Activated CD8-positive, alpha-beta memory T cell treated with anti-CD3 and anti-CD28 coated beads, Interleukin-2, amount 50 U/mL, for 24 hours (primary cell): ENCODE data around the gene CRHR2.

Experiments used
- DNase-seq: peaks from one replicate; pipeline ENCODE4 v3.0.0-alpha.2; 2020; ENCODE audit errors: extremely low read depth

The CRHR2 gene

DNA sequence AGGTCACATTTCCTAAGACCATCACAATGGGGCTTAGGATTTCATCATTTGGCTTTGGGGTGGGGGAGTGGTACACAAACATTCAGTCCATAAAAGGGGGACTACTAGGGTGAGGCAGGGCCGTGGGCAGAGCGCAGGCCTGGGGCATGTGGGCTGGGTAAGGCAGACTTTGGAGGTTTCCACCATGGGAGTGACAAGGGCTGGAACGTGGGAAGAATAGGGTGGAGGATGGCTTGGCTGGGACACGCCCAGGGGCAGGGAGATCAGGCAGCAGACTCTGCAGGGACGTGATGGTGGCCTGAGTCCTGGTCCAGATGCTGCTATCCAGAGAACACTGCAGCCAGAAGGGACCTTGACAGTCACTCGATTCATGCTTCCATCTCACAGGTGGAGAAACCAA is 24.7 kb upstream of the CRHR2 start:
- no peak for DNase-seq

DNA sequence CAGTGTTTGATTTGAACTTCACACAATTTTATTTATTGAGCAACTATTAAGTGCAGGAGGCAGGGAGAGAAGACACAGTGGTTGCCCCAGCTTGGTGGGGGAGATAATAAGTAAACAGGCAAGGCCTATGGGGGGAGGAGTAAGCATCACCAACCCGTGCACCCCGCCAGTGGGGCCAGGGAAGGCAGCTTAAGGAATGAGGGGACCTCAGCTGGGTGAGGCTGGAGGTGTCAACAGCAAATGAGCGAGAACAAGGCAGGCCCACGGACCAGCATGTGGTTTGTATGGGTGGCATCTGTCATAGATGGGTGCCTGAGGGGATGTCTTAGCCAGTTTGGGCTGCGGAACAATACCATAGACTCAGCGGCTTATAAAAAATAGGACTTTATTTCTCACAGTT is 24.1 kb upstream of the CRHR2 start:
- DNase-seq = no peak

DNA sequence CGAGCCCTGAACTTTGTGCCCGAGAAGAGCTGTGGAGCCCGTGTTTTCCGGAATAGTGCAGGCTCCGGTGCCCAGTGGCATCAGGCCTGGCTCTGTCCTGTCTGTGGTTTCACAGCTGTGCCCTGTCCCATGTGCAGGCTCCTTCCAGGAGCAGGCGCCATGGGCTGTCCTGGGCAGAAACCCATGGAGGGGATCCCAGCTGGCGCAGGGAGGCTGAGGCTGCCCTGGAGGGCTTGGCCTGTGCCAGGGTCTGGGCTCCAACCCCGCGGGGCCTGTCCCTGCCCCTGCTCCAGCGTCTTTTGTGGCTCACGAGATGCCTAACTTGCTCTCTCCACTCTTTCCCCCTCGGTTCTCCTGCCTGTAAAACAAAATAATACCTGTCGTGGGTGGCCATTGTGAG is 23.3 kb upstream of the CRHR2 start:
- no peak for DNase-seq

DNA sequence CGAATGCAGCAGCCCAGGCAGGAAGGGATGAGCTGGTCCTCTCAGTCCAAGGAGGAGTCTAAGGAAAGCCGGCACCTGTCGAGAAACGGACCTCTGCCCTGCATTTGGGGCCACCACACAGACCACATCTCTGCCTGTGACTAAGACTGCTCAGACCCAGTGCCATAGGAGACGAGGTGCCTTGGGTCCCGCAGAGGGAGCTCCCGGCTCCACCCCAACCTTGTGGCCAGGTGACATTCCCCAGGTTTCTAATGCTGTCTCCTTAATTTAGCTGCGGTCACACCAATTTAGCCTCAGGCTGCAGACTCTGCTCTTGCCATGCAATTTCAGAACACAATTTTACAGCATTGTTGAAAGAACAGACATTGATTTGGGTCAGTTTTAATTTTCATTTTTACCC is 22.8 kb upstream of the CRHR2 start:
- no peak for DNase-seq

DNA sequence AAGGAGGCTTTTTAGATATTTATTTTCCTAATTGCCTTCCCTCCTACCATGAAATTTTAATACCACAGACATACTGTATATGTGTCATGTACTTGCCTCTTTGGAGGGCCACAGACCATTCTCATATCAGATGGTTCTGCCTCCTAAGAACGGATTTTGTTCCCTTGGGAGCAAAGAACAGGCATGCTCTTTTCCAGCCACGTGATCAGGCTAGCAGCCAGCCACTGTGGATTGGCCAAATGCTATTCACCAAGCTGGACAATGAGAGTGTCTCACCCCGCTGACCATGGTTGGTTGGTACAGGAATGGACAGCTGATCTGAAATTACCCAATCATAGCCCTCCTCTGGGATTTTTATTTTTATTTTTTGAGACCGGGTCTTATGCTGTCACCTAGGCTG is 21.5 kb upstream of the CRHR2 start:
- DNase-seq = no peak

DNA sequence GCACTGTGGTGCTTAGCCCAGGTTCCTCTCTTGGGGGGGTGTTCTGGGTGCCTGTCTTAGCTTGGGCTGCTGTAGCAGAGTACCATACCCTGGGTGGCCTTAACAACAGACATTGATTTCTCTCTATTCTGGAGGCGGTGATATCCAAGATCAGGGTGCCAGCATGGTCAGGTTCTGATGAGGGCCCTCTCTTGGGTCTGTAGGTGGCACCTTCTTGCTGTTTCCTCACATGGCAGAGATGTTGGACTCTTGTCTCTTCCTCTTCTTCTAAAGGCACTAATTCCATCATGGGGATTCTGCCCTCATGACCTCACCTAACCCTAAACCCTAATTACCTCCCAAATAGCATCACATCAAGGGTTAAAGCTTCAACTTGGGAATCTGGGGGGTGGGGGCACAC is 19.9 kb upstream of the CRHR2 start:
- DNase-seq = no peak

DNA sequence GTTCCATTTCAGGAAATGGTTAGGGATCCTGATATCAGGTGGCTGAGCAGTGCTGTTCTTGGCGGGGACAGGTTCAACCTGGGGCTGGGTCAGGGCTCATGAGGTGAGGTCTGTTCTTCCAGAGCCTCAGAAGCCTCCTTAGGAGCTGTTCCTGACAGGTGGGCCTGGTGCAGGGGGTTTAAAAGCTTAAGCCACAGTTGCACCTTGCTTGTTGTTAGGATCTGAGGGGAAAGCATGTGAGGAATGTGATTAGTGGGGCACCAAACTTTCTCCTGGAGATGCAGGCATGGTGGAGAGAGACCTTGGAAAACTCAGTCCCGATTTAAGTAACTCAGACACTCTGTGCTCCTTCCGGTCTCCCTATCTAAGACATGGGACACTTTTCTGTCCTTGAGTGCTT is 18.7 kb upstream of the CRHR2 start:
- no peak for DNase-seq

DNA sequence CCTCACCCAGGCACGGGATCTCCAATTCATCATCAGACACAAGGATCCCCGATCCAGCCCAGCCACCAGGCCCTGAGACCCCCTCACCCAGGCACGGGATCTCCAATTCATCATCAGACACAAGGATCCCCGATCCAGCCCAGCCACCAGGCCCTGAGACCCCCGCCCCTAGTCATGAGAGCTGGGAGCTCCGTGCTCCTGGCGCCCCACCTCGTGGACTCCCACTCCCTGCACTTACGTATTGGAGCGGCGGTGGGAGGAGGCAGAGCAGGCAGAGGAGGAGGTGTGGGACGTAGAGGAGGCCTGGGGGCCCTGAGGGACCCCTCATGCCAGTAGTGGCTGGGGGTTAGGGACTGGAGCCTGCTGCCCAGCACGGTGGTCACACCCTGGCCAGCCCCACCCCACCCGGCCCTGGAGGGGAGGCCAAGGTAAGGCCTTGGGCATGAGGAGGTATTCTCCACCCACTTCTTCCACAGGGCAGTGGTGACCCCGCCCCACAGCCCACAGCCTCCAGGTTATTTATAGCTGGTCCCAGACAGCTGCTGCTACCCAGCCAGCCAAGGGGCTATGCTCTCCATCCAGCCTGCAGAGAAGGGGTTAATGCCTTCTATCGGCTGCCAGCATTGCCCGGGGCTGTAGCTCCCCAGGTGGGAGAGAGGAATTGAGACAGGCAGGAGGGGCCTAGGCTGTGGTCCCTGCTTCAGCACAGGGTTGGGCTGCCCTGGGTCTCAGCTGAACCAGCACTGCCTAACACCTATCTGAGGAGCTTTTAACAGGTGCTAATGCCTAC is 17.6 kb upstream of the CRHR2 start:
- no peak for DNase-seq

DNA sequence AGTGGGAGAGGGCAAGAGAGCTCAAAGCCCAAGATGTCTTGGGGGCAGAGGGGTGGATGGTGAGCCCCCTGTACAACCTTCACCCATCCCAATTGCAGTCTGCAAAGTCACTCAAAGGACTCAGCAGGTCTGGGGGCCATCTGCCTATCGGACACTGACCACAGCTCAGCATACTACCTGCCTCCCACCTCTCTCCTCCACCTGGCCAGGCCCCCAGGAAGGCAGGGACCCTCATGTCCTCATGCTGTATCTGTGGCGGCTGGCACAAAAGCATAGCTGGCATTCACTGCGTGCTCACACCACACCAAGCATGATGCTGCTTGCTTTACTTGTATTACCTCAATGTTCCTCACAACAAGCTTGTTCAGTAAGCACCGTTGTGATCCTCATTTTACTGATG is 16.2 kb upstream of the CRHR2 start:
- DNase-seq = no peak

DNA sequence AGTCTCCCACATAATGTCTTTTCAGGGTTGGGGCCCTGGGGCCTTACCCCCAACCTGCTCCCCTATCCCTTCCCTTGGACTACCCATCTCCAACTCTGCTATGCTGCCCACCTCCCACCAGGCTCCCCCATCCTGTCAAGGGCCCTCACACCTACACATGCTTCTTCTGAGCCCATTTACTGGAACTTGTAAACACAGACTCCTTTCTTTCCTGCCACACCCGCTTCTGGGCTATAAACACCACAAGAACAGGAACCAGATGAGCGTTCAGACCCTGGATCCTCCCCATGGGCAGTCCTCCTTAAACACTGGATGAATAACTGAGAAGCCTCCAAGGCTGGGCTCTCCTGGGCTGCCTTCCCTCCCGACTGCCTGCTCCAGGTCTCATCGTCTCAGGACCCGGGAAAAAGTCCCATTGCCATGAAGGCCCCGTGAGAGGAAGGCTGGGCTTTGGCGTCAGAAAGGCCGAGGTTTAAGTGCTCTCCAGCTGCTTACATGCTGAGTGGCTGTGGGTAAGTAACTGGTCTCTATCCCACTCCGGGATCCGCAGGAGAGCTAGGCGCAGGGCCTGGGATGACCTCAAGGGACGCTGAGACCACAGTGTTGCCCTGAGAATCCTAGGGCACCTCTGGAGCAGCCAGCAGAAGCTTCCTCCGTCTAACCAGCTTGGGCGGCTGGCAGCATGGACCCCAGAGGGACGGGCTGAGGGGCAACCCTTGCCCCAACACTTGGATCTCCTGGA is 15.6 kb upstream of the CRHR2 start:
- DNase-seq = no peak

DNA sequence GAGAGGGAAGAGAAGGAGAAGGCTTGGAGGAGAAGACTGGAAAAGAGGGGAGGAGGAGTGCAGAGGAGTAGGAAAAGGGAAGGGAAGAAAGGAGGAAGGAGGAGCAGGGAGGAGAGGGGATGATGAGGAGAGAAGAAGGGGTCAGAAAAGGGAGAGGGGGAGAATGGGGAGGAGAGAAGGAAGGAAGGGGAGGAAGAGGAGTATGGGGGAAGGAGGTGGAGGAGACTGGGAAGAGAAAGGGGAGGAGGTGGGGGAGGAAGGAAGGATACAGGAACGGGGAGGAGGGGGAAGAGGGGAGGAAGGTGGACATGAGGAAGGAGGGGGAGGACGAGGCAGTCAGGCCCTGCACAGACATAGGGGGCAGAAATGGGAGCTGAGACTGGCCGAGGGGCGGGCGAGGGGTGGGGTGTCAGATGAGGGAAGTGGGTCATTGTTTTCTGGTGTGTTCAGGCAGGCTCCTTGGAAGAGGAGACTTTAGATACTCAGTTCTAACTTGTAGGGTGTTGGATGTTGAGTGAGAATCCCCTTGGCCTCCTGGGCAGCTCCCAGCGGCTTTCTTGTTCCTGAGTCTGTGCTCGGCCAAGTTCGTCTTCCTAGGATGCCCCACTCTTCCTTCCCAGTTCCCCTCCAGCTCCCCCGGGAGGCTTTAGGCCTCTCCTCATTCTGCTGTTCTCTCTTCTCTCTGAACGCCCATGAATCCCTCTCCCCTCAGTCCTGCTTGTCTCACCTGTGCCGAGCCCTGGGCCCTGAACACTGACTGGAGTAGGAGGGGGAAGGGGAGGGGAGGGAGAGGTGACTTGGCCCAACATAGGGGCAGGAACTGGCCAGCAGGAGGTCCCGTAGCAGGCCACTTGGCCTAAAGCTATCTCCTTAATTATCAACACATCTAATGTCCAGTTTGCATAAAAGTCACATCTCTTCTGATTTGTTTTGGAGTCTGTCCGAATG is 12.8 kb upstream of the CRHR2 start:
- DNase-seq = no peak

DNA sequence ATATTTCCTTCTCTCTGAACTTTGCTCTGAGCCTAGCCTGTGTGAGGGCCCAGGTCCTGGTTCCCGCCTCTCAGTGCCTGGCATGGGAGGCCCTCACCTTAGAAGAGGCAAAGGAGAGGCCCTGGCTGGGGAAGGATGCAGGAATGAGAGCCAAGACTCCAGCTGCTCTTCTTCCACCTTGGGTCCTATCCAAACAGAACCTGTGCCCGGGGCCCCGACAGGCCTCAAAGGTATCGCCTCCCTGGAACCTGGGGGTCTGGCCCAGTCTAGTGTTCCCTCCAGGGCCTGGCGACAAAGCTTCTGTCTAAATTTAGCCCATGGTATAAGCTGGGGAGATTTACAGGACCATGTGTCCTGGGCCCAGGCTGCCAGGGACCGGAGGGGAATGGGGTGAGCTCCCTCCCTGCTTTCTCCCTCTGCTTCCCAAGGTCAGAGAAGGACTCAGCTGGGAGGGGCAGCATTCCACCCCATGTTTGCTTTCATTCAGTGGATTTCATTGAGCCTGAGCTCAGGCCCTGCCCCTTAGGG is 12.0 kb upstream of the CRHR2 start:
- DNase-seq = no peak

DNA sequence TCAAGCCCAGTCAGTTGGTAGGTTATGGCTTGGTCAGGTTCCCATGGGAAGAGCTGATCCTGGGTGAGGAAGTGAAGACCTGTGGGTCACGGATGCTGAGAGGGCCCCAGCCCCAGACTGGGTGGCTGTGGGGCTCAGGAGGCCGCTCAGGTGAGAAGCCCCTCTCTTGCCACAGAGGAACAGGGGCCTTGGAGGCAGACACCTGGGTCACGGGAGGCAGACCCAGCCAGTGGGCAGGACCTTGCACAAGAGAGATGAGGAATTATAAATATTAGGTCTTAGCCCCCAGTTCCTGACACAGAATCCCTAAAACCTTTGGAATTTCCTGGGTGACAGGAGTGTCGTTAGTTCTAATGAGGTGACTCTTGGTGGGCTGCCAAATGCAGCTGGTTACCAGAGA is 10.6 kb upstream of the CRHR2 start:
- DNase-seq = no peak

DNA sequence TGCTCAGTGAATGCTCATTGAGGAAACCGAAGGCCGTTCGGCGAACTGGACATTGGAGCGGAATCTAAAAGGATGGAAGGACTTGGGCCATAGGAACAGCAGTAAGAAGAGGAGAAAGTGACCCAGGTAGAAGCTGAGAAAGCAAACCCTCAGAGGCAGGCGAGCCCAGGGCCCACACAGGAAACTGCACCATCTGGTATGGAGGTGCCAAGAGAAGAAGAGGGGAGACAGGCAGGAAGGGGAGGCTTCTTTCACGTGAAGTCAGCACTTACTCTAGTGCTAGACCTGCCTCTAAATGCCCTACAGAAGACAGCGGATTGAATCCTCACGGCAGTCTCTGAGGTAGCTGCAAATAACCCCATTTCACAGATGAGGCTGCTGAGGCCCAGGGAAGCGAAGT is 10.2 kb upstream of the CRHR2 start:
- no peak for DNase-seq

DNA sequence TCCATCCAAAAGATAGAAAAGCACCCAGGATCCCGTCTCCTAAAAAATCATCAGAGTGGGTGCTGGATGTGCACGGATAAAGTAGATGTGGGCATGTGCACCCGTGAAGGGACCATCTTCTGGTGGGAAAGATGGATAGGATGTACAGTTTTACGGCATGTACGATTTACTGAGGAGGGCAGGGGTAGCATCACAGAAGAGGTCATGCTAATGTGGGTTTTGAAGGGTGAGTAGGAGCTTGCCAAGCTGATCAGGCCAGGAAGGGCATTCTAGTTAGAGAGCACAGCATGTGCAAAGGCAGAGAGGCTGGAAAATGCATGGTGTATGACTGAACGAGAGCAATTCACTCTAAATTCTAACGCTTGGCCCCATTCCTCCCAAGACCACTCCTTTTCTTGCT is 7.8 kb upstream of the CRHR2 start:
- no peak for DNase-seq

DNA sequence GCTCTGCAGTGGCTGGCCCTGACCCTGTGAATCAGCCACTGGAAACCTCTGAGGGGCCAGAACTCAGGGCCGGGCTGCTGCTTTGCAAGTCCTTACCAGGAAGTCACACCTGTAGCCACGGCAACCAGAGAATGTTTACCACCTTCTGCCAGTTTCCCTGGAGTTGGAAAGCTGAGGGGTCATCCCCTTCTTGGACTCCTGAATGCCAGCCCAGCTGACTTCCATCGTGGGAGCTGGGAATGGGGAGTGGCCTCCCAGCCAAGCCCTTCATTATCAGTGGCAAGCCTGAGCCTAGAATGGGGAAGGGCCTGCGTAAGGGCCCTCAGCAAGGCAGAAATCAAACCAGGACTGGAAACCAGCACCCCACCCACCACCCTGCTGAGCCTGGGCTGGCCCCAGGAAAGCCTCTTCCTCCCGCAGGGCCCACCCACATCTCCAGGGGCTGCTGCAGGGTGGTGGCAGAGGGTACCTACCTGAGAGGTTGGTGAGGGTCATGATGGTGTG is 6.5 kb upstream of the CRHR2 start:
- DNase-seq = no peak

DNA sequence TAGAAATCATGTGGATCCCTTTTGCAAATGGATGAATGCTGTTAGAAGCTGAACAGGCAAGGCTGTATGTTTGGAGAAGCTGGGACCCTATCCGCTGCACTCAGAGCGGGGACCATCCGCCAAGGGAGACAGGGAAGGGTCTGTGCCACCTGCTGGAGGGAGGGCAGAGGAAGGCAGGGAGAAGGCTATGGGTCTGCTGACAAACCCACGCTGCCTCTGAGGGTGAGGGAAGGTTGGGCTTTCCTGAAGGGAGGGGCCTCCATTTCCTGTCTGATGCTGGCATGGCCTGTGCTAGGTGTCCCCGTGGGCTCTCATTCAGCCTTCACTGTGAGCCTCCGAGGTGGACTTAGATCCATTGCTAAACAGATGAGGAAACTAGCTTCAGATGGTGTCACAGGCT is 5.3 kb upstream of the CRHR2 start:
- DNase-seq = no peak

DNA sequence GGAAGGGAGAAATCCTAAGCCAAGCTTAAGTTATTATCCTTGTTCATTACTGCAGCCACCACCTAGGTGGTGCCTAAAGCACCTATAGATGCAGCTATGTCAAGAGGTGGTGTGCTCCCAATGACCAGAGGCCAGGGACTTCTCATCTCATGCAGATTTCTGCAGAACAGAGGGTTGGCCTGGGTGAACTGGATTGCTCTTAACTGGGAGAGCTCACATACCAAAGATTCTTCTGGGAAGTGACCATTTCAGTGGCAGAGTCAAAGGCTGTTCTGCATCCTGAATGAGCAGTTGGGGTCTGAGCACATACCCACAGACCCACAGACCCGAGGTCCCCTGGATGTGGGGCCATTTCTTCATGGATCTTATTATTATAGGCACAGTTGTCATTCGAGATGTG is 2.1 kb upstream of the CRHR2 start:
- DNase-seq = no peak

DNA sequence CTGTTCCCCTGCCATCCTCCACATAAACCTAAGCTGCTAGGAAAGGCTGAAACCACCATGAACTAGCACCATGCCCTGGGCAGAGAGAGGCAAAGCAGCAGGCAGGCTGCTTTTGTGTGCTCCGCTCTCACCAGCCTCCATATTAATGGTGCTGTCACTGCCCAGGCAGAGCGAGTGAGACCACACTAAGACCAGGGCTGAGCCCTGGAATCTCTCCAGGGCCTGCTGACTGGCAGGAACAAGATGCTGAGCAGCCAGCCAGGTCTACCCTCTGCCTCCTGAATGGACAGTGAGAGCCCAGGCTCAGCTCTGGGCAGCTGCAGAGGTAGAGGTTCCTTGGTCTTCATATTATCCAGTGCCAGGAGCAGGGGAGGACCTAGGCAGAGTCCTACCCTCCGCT is 1.6 kb upstream of the CRHR2 start:
- no peak for DNase-seq

DNA sequence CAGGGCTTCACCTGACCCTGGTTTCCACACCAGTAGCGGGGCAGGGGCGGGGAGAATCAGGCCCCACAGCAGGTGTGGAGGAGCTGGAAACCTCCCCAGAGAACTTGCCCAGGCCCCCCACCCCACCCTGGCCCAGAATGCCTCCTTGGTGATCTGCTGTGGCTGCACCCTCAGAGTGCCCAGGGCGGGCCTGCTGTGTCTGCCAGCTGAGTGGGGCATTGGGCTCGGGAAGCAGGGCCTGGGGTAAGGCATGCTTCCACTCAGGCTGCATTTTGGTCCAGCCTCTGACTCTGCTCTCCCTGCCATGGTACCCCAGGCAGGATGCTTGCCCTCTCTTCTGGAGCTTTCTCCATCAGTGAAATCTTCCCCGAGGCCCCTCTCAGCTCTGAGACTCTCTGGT is 1.1 kb upstream of the CRHR2 start:
- no peak for DNase-seq

DNA sequence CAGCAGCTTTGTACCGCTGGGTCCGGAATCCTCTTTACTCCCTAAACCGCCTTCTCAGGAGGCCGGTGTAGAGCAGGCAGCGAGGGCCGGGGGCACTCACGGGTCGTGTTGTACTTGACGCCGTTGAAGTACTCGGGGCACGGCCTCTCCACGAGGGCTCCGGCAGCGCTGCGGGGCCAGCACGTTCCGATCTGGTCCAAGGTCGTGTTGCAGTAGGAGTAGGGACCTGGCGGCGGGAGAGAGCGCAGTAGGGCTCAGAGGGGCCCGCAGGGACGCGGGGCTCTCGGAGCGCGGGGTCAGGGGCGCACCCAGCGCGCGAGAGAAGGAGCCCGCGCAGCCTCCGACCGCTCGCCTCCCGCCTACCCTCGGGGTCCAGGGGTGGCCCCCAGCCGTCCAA is 443 bp downstream of the CRHR2 start:
- no peak for DNase-seq

DNA sequence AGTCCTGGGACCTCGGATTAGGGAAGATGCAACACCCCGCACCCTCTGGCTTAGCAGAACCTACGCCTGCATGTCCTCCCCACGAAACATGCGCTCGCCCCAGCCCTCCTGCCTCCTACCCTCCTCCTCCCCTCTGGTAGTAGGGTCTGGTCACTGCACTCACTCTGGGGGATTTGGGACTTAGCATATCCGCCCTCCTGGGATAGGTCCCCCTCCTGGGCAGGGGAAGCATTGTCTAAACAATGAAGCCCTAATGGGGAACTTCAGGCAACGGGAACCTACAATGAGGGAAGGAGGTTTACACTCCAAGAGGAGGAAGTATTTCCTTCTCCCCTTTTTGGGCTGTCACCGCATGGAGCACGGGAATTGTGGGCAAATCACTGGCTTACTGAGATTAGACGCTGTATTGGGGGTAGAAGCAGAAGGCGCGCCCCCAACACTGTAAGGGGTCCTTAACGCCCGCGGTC is 892 bp downstream of the CRHR2 start:
- no peak for DNase-seq
